GDM1 (cell line): ENCODE data around the gene PRKAR2B.
"Not testable (repeated sequence)": the region's sequence is repeated elsewhere in the genome, so short reads cannot be mapped to it uniquely, and the experiment has no call there.

Experiments used
- DNase-seq: peaks from one replicate; lab custom pipeline; 2025; lab: John Stamatoyannopoulos, UW

Gene PRKAR2B

DNA sequence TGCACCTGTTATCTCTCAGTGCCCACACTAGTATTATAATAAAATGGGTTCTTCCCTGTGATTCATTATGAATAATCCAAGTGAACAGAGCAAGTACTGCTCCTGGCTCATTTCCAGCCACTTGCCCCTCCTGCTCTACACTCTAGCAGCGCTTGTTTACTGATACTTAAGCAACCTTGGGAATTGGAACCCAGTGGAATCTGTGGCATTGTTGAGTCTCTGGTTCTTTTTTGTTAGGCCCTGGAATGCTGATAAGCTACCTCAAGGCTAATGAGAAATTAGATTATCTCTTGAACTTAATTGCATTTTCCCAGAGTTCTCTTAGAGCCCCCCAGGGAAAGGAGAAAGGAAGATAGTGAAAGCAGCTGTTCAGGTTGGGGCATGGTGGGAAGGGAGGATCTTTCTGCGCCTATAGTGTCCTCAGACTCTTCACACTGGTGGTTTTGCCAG is 34.0 kb downstream of the PRKAR2B start:
- no peak for DNase-seq

DNA sequence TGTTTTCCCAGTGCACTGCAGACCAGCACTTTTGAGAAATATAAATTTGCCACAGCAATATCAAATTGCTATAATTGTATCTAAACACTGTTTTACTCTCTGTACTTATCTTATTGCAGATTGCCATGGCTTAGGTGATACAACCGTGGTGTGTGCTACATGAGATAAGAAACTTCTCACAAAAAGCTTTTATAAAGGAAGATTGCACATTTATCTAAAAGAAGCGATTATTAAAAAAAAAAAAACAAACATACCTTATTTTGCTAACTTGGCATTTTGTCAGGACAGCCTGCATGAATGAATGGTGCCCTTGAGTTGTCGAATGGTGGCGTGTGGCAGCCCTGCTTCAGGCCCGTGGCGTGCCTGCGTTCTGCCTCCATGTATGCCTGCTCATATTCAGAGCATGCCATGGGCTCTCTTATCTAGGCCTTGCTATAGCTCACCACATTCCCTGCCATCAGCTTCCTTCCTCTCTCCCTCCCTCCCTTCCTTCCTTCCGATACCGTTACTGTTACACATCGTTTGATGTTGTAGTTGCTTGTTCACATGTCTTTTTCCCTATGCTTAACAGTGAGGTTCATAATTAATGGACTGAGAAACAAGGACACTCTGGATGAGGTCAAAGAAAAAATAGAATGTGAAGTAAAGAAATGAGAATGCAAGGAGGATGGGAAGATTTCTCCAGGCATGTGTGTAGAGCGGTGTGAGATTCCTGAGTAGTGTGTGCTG is 34.9 kb downstream of the PRKAR2B start:
- DNase-seq, result no peak

DNA sequence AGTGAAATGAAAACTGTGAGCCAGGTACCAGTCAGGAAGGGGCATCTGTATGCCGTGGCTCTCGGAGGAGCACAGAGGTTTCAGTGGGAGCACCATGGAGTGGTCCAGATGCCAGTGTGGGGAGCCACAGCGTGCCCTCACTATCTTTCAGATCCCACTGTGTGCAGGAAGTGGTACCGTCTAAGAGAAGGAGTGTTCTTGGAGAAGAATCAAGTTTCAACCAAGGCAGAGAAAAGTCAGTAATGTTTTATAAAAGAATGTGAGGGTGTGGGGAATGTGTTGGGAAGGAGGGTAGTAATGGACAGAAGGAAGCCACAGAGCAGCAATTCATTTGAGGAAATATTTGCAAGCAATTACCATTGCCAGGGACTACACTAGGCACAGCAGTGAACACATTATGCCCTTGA is 35.6 kb downstream of the PRKAR2B start:
- no peak for DNase-seq

DNA sequence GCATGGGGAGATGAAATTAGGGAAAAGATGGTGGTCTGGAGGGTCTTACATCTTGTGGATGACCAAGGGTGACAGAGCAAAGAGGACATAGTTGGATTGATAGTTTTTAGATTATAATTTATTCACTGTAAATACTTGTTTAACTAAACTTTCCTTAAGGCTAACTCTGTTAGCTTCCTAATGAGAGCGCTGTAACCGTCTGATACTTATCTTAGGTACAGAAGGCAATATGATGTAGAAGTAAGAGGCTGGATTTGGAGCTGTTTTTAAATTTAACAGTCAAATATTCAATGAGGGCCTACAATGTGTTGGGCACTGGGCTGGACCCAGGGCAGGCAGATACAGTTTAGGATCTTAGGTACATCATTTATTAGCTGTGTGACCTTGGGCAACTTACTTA is 36.0 kb downstream of the PRKAR2B start:
- DNase-seq, result no peak

DNA sequence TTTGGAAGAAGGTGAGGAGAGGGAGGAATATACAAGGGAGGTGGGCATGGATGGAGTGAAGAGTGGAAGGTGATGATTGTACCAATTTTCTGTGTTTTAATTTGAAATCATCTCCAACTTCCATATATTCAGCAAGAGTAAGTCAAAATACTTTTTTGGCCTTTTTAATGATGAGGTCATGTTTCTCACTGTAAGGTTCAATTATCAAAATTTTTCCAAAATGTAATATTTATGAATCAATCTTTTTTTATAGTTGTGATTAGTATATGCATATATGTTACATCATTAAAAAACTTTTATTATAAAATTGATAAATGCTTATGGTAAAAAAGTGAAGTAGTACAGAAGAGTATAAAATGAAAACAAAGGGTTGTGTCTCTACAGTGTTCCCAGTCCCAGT is 40.7 kb downstream of the PRKAR2B start:
- no peak for DNase-seq

DNA sequence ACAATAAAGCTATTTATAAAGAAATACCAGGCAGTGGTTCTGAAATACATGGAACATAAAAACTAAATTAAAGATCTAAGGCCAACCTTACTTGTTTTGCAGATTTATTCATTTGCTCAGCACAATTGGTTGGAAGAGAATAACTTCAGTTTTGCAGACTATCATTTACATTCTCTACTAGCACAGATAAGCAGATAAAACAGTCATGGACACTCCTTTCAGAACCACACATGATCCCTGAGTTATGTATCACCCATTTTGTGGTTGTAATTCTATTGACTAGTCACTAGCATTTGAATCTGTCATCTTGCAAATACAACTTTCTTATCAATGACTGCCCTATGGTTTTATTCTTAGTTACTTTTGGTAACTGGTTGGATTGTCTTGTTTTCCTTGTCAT is 45.1 kb downstream of the PRKAR2B start:
- DNase-seq, result no peak

DNA sequence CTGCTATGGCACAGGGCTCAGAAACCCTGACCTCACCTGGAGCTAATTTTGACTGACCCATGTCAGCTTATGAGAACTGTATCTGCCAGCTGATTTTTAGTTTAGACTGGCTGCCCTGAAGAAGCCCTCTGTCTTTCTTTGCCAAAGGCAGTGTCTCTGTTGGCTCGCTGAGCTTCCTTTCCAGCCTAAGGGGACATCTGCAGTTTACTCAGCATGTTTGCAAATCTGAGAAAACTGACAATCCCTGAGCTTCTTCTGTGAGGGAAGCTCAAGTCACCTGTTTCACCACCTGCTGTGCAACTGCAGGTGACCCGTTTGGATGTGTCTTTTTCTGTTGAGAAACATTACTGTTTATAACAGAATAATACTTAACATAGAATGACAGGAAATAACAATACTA is 46.0 kb downstream of the PRKAR2B start:
- DNase-seq, result no peak

DNA sequence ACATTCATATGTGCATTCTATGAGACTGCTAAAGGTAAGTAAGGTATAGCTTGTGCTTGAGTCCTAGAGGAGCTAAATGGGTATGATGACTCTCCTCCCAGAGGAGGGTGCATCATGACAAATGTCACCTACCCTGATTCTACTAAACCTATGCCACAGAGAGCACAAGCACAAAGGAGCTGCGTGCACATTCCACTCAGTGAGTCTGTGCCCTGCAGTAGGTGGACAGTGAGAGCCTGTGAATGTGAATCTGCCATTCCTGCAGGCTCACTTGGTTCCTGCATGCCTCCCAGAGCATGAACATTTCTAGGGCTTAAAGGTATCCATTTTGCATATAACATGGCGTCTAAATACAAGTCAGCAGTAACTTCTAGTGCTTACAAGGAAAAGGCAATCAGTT is 46.8 kb downstream of the PRKAR2B start:
- no peak for DNase-seq

DNA sequence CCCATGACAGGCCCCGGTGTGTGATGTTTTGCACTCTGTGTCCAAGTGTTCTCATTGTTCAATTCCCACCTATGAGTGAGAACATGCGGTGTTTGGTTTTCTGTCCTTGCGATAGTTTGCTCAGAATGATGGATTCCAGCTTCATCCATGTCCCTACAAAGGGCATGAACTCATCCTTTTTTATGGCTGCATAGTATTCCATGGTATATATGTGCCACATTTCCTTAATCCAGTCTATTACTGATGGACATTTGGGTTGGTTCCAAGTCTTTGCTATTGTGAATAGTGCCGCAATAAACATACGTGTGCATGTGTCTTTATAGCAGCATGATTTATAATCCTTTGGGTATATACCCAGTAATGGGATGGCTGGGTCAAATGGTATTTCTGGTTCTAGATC is 49.2 kb downstream of the PRKAR2B start:
- not testable (repeated sequence) for DNase-seq

DNA sequence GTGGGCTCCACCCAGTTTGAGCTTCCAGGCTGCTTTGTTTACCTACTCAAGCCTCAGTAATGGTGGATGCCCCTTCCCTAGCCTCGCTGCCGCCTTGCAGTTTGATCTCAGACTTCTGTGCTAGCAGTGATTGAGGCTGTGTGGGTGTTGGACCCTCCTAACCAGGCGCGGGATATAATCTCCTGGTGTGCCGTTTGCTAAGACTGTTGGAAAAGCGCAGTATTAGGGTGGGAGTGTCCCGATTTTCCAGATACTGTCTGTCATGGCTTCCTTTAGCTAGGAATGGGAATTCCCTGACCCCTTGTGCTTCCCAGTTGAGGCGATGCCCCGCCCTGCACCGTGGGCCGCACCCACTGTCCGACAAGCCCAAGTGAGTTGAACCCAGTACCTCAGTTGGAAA is 54.6 kb downstream of the PRKAR2B start:
- DNase-seq, result not testable (repeated sequence)

DNA sequence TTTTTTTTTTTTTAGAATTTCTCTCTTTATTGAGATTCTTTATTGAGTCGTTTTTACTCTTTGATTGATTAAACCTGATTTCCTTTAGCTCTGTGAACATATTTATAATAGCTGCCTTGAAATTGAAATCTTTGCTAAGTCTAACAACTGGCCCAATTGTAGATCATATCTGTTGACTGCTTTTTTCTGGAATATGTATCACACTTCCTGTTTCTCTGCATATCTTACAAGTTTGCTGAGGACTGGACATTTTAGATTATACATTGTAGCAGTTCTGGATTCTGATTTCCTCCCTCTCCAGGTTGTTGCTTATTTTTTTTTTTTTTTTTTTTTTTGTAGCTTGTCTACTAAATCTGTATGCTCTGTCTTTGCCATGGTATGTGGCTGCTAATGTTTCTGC is 56.3 kb downstream of the PRKAR2B start:
- DNase-seq, result no peak

DNA sequence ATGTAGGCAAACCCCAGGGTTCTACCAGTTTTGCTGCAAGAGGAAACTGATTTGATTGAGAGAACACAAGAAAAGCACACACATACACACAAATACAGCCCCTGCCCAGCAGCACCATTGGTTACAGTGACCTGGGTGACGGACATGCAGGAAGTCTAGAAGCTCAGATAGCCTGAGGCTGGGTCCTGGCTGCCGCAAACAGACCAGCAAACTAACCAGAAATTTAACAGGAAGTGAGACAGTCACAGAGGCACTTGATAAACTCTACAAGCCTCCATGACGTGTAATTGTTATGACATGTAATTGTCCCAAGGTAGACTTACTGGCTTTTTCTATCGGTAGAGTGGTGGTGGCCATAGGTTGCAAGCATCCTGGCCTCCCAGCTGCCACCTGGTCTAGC is 58.9 kb downstream of the PRKAR2B start:
- peak; percentile 37 for DNase-seq

DNA sequence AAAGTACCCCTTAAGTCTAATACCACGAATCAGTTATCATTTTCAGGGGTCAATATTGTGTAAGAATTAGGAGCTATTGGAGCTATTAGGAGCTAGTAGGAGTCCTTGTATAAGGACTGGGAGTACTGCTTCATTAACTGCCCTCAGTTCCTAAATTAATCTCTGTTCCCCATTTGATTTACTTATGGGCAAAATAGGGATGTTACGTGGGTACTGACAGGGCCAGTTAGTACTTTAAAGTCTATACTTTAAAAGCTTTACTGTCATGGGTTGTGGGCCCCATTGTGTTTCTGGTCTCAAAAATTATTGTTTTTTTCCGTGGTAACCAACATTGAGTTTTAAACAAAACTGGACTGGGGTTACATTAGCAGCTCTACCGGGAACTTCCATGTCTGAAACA is 60.3 kb downstream of the PRKAR2B start:
- no peak for DNase-seq

DNA sequence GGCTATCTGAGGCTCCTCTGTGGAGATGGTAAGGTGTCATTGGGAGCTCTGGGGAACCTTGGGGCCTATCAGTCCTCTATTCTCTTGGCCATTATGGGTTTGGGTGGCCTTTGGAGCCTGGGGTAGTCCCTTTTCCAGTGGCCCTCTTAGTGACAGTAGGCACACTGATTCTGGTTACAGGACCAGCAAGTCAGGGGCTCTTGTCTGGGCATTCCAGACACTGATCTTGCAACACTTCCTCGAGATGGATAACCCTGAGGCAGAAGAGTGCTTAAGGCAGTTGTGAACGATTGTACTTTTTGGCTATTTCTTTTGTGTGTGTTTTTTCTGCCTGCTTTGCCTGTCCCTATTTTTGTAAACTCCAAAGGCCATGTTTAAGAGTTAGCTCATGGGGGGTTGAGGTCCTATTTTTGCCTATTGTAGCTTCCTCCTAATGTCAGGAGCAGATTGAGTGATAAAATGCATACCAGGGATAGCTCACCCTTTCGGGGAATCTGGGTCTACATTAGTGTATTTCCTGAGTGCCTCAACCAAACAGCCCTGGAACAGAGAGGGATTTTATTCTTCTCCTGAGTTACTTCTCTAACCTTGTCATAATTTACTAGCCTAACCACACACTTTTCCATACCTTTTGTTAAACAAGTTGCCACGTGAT is 61.2 kb downstream of the PRKAR2B start:
- DNase-seq, result no peak

DNA sequence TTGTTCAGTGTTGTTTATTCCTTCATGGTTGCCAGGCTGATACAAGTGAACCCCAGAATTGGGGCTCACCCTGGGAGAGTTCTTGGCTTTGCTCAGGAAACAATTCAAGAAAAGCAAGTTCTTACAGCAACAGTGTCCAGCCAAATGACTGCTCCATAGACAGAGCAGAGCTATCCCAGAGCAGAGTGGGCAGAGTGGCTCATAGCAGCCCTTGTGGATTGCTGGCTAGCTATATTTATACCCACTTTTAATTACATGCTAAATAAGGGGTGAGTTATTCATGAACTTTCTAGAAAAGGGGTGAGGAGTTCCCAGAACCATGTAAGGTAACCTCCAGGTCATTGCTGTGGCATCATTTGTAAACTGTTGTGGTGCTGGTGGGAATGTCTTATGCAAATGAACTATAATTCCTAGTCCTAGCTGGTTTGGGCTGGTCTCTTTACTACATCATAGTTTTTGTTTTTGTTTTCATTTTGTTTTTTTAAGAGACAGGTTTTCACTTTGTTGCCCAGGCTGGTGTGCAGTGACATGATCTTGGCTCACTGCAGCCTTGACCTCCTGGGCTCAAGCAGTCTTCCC is 64.4 kb downstream of the PRKAR2B start:
- no peak for DNase-seq

DNA sequence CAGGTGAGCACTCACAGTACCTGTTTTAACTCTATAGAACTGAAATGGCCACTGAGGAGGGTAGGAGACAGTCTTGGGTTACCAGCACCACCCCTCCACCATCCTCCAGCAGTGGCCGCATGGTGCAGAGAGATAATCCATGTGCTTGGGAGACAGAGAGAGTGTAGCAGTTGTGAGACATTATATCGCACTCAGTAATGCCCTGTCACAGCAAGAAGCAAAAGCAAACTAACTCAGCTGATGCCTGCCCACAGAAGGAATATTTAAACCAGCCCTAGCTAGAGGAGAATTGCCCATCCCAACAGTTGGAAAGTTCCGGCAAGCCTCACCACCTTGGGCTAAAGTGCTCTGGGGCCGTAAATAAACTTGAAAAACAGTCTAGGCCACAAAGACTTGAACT is 65.5 kb downstream of the PRKAR2B start:
- no peak for DNase-seq

DNA sequence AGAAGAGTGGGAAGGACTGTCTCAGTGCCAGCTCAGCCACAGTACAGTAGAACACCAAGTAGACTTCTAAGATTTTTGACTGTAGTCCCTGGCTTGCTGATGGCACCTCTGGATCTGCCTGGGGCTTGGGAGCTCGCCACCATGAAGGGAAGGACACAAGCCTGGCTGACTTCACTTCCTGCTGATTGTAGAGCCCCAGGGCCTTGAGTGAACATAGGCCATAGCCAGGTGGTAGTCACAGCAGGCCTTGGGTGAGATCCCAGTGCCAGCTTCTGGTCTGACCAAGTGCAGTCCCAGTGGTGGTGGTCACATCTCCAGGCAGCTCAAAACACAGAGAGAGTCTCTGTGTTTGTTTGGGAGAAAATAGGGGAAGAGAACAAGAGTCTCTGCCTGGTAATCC is 66.7 kb downstream of the PRKAR2B start:
- DNase-seq, result no peak

DNA sequence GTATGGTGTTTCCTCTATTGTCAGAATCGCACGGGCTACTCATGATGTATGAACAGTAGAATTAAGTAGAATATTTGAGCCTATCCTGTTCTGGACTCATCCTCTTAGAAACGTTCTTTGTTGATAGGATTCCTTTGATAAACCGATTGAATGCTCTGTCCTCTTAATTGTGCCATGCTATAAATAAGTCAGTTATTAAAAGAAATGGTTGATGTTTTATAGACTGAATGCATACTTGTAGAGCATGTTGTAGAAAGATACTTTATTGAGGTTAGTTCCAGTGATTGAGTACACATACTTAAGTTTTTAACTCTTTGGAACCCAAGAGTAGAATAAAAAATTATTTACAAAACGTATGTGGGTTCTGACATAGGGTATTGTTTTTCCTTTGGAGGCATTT is 69.4 kb downstream of the PRKAR2B start:
- DNase-seq, result no peak

DNA sequence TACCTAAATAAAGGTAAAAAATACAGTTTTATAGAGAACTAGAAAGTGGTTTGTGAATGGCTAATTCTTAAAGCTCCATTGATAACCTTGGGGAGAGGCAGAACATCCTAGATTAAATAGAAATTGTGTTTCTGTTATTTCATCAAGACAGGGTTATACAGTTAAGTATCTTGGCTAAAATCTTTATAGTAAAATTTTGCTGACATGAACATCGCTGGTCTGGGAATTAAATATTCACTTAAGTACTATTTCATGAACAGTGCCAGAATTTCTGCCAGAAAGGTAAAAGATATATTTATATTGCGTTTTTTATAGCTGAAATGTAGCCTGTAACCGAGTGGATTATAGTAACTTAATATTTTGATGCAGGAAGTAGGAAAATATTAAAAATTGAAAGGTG is 70.6 kb downstream of the PRKAR2B start:
- no peak for DNase-seq

DNA sequence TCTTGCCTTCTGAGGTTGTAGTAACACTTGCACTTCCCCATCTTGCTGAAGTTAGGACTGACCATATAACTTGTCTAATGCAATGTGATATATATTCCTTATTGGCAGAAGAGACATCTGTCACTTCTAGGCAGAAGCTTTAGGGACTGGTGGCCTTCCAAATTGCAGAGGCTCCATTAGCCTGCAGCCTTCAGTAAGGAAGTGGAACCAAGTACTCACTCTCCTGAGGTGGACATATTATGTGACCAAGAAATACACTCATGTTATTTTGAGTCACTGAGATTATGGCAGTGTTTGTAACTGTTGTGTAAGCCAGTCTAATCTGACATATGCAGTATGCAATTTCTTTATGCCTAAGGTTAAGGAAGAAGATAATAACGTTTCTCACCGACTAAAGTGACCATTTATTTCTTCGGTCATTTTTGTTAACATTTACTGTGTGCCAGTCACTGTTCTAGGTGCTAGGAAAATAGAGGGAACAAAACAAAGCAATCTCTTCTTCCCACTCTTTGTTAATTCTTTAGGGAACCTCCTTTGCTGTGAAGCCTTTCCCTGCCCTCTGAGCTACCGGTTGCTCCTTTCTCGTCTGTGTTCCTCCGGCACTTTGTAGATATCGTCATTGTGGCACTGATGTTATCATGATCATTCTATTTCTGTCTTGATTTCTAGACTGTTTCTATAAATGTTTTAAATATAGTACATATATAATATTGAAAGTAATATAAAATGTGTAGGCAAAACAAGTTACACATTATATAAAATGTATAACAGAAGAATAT is 71.4 kb downstream of the PRKAR2B start:
- DNase-seq, result no peak

DNA sequence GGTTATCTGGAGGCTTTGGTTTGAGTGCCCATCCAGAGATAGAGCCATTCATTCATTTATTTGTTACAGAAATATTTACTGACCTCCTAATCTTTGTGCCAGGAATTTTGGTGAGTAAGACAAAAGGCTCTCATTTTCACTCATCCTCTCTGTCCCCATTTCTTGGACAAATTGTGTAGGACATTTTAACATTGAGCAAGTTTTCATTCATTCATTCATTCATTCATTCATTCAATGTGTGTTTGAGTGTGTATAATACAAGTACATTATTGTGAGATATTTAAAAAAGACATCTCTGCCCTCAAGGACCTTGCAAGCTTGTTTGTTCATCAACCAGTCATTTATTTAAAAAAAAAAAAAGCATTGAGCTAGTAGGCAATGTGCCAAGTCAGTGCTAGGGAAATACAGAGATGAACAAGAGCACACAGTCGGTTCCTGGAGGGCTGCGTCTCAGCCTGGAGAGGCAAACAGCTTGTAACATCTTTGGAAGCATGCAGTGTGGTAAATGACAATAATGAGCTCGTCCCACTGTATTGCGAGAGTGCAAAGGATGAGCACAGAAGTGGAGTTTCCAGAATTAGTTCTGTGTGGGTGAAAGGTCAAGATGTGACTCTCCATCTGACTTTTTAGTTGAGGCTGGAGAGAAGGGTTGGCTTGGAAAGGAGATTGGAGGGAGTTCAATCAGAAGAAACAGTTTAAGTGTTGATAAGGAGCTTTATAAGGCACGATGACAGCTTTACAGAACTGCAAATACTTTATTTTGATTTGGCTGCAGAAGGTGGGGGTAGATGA is 73.8 kb downstream of the PRKAR2B start:
- DNase-seq, result no peak
